WTC11 (cell line): Measurements from ENCODE around the gene LILRB3. TPM values are rescaled to one million over a fixed set of nuclear protein-coding genes. Genes with fewer than 3 reads are reported as not detected.
"Not testable (repeated sequence)": the region's sequence is repeated elsewhere in the genome, so short reads cannot be mapped to it uniquely, and the experiment has no call there.

Experiments
- ATAC-seq: fragments of 200-7000 bp; cut with Tn5 transposase; 2 replicates; pipeline ENCODE4 v1.10.0; 2021; ENCODE audit warnings: mild to moderate bottlenecking, moderate library complexity
- CTCF ChIA-PET: fragments of 300-600 bp; sonication (Branson Sonifier 250); formaldehyde crosslinking; loops from one replicate; lab custom pipeline; 2021; ENCODE audit warnings: antibody characterized with exemption; lab: Charles Lee
- POLR2A ChIA-PET: fragments of 350-600 bp; sonication (Branson Sonifier 250); formaldehyde crosslinking; loops from one replicate; lab custom pipeline; 2021; ENCODE audit warnings: antibody characterized with exemption; lab: Charles Lee
- DNase-seq: peaks from one replicate; pipeline ENCODE4 v3.0.0; 2021; ENCODE audit warnings: low spot score
- H3K27ac Mint-ChIP-seq: 2 replicates; pipeline ENCODE4 v1.8.0; 2021; ENCODE audit warnings: mixed read lengths
- H3K27me3 Mint-ChIP-seq: 2 replicates; pipeline ENCODE4 v1.8.0; 2021; ENCODE audit warnings: low read depth, mild to moderate bottlenecking, moderate library complexity, mixed read lengths
- H3K36me3 Mint-ChIP-seq: 2 replicates; pipeline ENCODE4 v1.8.0; 2021; ENCODE audit warnings: mixed read lengths
- H3K4me1 Mint-ChIP-seq: 2 replicates; pipeline ENCODE4 v1.8.0; 2022; ENCODE audit warnings: mixed read lengths
- H3K4me3 Mint-ChIP-seq: 2 replicates; pipeline ENCODE4 v1.8.0; 2021; ENCODE audit warnings: mild to moderate bottlenecking, moderate library complexity, mixed read lengths
- H3K9me3 Mint-ChIP-seq: 2 replicates; pipeline ENCODE4 v1.8.0; 2021; ENCODE audit warnings: mixed read lengths
- AR ChIP-seq: fragments of 250-450 bp; sonication (Bioruptor Pico); IDR thresholded peaks from 2 replicates; pipeline ENCODE4 v1.9.0; 2021; ENCODE audit warnings: mild to moderate bottlenecking
- CDX4 ChIP-seq: fragments of 250-450 bp; sonication (Bioruptor Pico); IDR thresholded peaks from 2 replicates; pipeline ENCODE4 v1.9.0; 2021; ENCODE audit warnings: moderate library complexity, mild to moderate bottlenecking, inconsistent platforms, borderline replicate concordance
- CREM ChIP-seq: sonication (generic); formaldehyde crosslinking; IDR thresholded peaks from 2 replicates; pipeline ENCODE4 v1.8.1; 2022; ENCODE audit warnings: mild to moderate bottlenecking, missing genetic modification reagents, moderate library complexity
- ELF4 ChIP-seq: sonication (generic); formaldehyde crosslinking; IDR thresholded peaks from 2 replicates; pipeline ENCODE4 v1.8.1; 2022; ENCODE audit warnings: low read depth, mild to moderate bottlenecking, moderate library complexity, missing genetic modification reagents
- EMX1 ChIP-seq: fragments of 250-450 bp; sonication (Bioruptor Pico); IDR thresholded peaks from 2 replicates; pipeline ENCODE4 v1.8.0; 2021; ENCODE audit warnings: mild to moderate bottlenecking
- ETV6 ChIP-seq: sonication (generic); formaldehyde crosslinking; IDR thresholded peaks from 2 replicates; pipeline ENCODE4 v1.8.1; 2022; ENCODE audit warnings: mild to moderate bottlenecking, missing genetic modification reagents
- FOXJ3 ChIP-seq: sonication (generic); formaldehyde crosslinking; IDR thresholded peaks from 2 replicates; pipeline ENCODE4 v1.9.0; 2021; ENCODE audit warnings: missing genetic modification reagents, mild to moderate bottlenecking, borderline replicate concordance
- KAT7 ChIP-seq: sonication (generic); formaldehyde crosslinking; IDR thresholded peaks from 2 replicates; pipeline ENCODE4 v1.8.1; 2023; ENCODE audit warnings: missing genetic modification reagents, mild to moderate bottlenecking, borderline replicate concordance
- NFATC4 ChIP-seq: fragments of 250-450 bp; sonication (Bioruptor Pico); IDR thresholded peaks from 2 replicates; pipeline ENCODE4 v1.9.0; 2021; ENCODE audit warnings: mild to moderate bottlenecking
- NR1H2 ChIP-seq: sonication (generic); formaldehyde crosslinking; IDR thresholded peaks from 2 replicates; pipeline ENCODE4 v1.9.0; 2021; ENCODE audit warnings: mild to moderate bottlenecking, moderate library complexity, missing genetic modification reagents
- NR2C2 ChIP-seq: sonication (generic); formaldehyde crosslinking; IDR thresholded peaks from 2 replicates; pipeline ENCODE4 v1.8.0; 2022; ENCODE audit warnings: mild to moderate bottlenecking, missing genetic modification reagents
- RELA ChIP-seq: sonication (generic); formaldehyde crosslinking; IDR thresholded peaks from 2 replicates; pipeline ENCODE4 v1.8.1; 2022; ENCODE audit warnings: missing genetic modification reagents, mild to moderate bottlenecking, borderline replicate concordance
- SMAD3 ChIP-seq: sonication (generic); formaldehyde crosslinking; IDR thresholded peaks from 2 replicates; pipeline ENCODE4 v1.8.0; 2022; ENCODE audit warnings: missing genetic modification reagents, mild to moderate bottlenecking, borderline replicate concordance
- SOX15 ChIP-seq: fragments of 250-450 bp; sonication (Bioruptor Pico); IDR thresholded peaks from 2 replicates; pipeline ENCODE4 v1.9.0; 2021; ENCODE audit warnings: mild to moderate bottlenecking
- ZNF121 ChIP-seq: sonication (generic); formaldehyde crosslinking; IDR thresholded peaks from 2 replicates; pipeline ENCODE4 v1.8.0; 2023; ENCODE audit warnings: missing genetic modification reagents
- ZNF416 ChIP-seq: fragments of 250-450 bp; sonication (Bioruptor Pico); IDR thresholded peaks from 2 replicates; pipeline ENCODE4 v1.9.0; 2021; ENCODE audit warnings: mild to moderate bottlenecking, inconsistent platforms
- ZNF671 ChIP-seq: fragments of 250-450 bp; sonication (Bioruptor Pico); IDR thresholded peaks from 2 replicates; pipeline ENCODE4 v1.8.0; 2021; ENCODE audit warnings: mild to moderate bottlenecking
- total RNA-seq: library from RNA; stranded (reverse); gene quantifications from 3 replicates; pipeline ENCODE4 v1.2.3, GENCODE V29; 2021
- TF ChIP-seq, protein P1 (sequence below): sonication (generic); formaldehyde crosslinking; IDR thresholded peaks from 2 replicates; pipeline ENCODE4 v1.8.1; 2022; ENCODE audit warnings: low read depth, missing genetic modification reagents, borderline replicate concordance

The LILRB3 gene
- total RNA-seq, 1 experiment from 2014 or later, result not detected

DNA sequence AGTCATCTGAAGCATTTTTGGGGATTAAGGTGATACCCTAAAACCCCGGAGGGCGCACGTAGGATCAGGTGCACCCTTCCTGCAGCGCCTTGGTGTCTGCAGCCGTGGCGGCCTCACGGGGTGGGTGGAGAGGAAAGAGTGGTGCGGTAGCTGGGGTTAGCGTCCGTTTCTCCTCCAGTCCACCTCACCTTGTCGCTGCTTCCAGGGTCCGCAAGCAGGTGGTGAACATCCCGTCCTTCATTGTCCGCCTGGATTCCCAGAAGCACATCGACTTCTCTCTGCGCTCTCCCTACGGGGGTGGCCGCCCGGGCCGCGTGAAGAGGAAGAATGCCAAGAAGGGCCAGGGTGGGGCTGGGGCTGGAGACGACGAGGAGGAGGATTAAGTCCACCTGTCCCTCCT is 15.6 kb downstream of the LILRB3 start:
- peaks cover 56% of the 10 kb centered on the region for H3K4me1 Mint-ChIP-seq
- peak overlapping the region; percentile 27; the same call in 1 of the 2 replicates for H3K27ac Mint-ChIP-seq
- H3K36me3 Mint-ChIP-seq, result peaks cover 65% of the 10 kb centered on the region
- ATAC-seq, H3K27me3 Mint-ChIP-seq, H3K9me3 Mint-ChIP-seq, DNase-seq, H3K4me3 Mint-ChIP-seq: not testable (repeated sequence)
- TF ChIP-seq NFATC4 (peak; percentile 81), ZNF671 (CRISPR knock-in tag) (peak; percentile 51)
- ChIA-PET POLR2A (interaction anchor here (0.7 to 3.9 kb wide), 3 partner anchors 16 to 70 kb away, joined by 3 to 21 read pairs (median 4); partner anchors contain the start of gene TSEN34), CTCF (interaction anchor here (1.1 to 1.6 kb wide), 2 partner anchors 27 to 59 kb away, joined by 5 read pairs; no protein-coding TSS in a partner anchor)

DNA sequence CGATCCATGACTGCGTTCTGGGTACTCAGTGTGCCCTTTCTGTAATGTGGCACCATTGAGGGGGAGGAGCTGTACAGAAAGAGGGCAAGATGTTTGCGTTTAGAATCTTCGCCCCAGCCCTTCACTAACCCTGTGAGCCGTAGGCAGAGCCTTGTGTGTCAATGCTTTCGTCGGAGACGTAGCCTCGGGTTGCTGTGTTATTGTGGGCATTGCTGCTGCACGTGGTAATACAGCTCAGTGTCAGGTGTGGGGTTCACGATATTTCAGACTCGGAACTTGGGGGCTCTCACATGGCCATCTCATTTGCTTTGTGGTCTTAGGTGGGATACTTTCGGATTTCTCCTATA is 16.0 kb downstream of the LILRB3 start:
- CTCF ChIA-PET, result interaction anchor here (1.1 kb wide), 1 partner anchor 59 kb away, joined by 5 read pairs; no protein-coding TSS in a partner anchor
- H3K27me3 Mint-ChIP-seq, result no peaks in the 10 kb centered on the region
- H3K27ac Mint-ChIP-seq, result peak overlapping the region; percentile 27; the same call in 1 of the 2 replicates
- peaks cover 69% of the 10 kb centered on the region for H3K36me3 Mint-ChIP-seq
- no peak overlapping the region for H3K4me3 Mint-ChIP-seq
- H3K9me3 Mint-ChIP-seq, result no peaks in the 10 kb centered on the region
- TF ChIP-seq NR2C2 (CRISPR knock-in tag) (no peak), RELA (CRISPR knock-in tag) (no peak), EMX1 (CRISPR knock-in tag) (no peak), AR (no peak), SMAD3 (no peak), CDX4 (CRISPR knock-in tag) (no peak)
- no peak for ATAC-seq
- no peak for DNase-seq
- H3K4me1 Mint-ChIP-seq, result peaks cover 59% of the 10 kb centered on the region
- POLR2A ChIA-PET, result interaction anchor here (0.7 to 2.3 kb wide), 3 partner anchors 17 to 70 kb away, joined by 3 to 9 read pairs (median 3); partner anchors contain the start of genes MBOAT7 and TSEN34

- no peak for ATAC-seq
- TF ChIP-seq ETV6 (CRISPR knock-in tag), result no peak
- TF ChIP-seq KAT7 (CRISPR knock-in tag), result no peak
- TF ChIP-seq SOX15 (CRISPR knock-in tag), result no peak
- no peak for TF ChIP-seq ZNF416 (CRISPR knock-in tag)
- ChIA-PET POLR2A (interaction anchor here (0.7 to 2.3 kb wide), 3 partner anchors 16 to 69 kb away, joined by 3 to 9 read pairs (median 3); partner anchors contain the start of genes MBOAT7 and TSEN34), CTCF (interaction anchor here (0.5 to 1.1 kb wide), 3 partner anchors 60 to 392 kb away, joined by 3 to 5 read pairs (median 4); no protein-coding TSS in a partner anchor)
- Mint-ChIP-seq H3K4me1 (peaks cover 64% of the 10 kb centered on the region), H3K36me3 (peaks cover 73% of the 10 kb centered on the region), H3K27ac (no peak overlapping the region; the same call in 1 of the 2 replicates), H3K9me3 (no peaks in the 10 kb centered on the region), H3K4me3 (no peak overlapping the region), H3K27me3 (no peaks in the 10 kb centered on the region)
- DNase-seq, result no peak
These were observed 16.6 kb downstream of the LILRB3 start for GRCh38 chr19:54206030-54206830.

DNA sequence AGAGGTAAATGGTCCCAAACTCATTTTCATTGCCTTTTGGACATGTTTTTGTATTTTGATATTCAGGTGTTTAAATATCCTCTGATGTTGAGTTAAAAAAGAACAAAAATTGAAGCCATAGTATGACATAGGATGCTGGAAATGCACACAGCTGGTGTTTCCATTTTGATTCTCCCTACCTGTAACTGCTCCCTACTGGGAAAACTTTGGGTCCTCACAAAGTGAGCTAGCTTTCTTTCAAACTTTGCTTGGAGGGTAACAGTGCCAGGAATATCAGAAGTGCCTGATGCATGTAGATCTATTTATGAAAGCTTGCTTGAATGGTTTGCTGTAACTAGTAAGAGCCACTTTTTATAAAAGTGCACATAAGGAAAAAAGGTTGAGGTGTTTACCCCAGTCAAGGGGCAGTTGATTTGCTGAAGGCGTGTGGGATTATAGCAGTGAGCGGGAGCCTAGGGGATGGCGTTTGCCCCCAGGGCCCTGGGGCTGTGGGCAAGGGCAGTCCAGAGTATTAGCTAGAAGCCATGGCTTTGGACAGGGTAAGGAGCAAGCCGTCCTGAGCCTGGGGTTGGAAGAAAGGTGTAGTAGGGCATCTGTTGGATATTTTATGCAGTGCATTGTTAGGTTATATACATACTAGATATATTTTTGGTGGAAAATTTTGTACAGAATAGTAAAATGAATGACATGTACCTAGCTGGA is 17.9 kb downstream of the LILRB3 start:
- Mint-ChIP-seq H3K4me3 (peak overlapping the region; percentile 100), H3K4me1 (peaks cover 70% of the 10 kb centered on the region), H3K36me3 (peaks cover 77% of the 10 kb centered on the region), H3K9me3 (no peaks in the 10 kb centered on the region), H3K27ac (peak overlapping the region; percentile 100), H3K27me3 (no peaks in the 10 kb centered on the region)
- ATAC-seq, result no peak
- DNase-seq, result no peak
- ChIA-PET POLR2A (interaction anchor here (2.3 kb wide), 1 partner anchor 15 kb away, joined by 9 read pairs; the partner anchor contains the start of genes MBOAT7 and TSEN34), CTCF (interaction anchor here (1.3 kb wide), 1 partner anchor 61 kb away, joined by 4 read pairs; no protein-coding TSS in a partner anchor)
- TF ChIP-seq FOXJ3 (CRISPR knock-in tag) (no peak), NR1H2 (CRISPR knock-in tag) (no peak), EMX1 (CRISPR knock-in tag) (no peak), ELF4 (CRISPR knock-in tag) (no peak), CREM (CRISPR knock-in tag) (no peak), ZNF121 (CRISPR knock-in tag) (no peak)
- TF ChIP-seq, protein P1, sequence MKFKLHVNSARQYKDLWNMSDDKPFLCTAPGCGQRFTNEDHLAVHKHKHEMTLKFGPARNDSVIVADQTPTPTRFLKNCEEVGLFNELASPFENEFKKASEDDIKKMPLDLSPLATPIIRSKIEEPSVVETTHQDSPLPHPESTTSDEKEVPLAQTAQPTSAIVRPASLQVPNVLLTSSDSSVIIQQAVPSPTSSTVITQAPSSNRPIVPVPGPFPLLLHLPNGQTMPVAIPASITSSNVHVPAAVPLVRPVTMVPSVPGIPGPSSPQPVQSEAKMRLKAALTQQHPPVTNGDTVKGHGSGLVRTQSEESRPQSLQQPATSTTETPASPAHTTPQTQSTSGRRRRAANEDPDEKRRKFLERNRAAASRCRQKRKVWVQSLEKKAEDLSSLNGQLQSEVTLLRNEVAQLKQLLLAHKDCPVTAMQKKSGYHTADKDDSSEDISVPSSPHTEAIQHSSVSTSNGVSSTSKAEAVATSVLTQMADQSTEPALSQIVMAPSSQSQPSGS (CRISPR knock-in tag), result no peak
